Peyer's patch (tissue), 4 donors: ENCODE results near the gene PCDHGC3. TPM values are rescaled to one million over a fixed set of nuclear protein-coding genes. Genes with fewer than 3 reads are reported as not detected.
"Not testable (repeated sequence)": the region's sequence is repeated elsewhere in the genome, so short reads cannot be mapped to it uniquely, and the experiment has no call there.

ENCODE experiments used
- DNase-seq, 3 donors: peaks; one replicate each; pipeline ENCODE4 v3.0.0-alpha.2; 2017 to 2019
- H3K27ac ChIP-seq, 4 donors: fragments of 200-600 bp; sonication (generic); one replicate each; pipeline ENCODE4 v1.5.1; 2016 to 2019
- H3K27me3 ChIP-seq, 2 donors: fragments of 200-600 bp; sonication (generic); one replicate each; pipeline ENCODE4 v1.5.1; 2019
- H3K36me3 ChIP-seq, 3 donors: fragments of 200-600 bp; sonication (generic); one replicate each; pipeline ENCODE4 v1.5.1; 2016 to 2019
- H3K4me1 ChIP-seq, 4 donors: fragments of 200-600 bp; sonication (generic); one replicate each; pipeline ENCODE4 v1.5.1; 2016 to 2019
- H3K4me3 ChIP-seq, 4 donors: fragments of 200-600 bp; sonication (generic); 1 replicate in 3 of 4; 2 replicates in 1 of 4; pipeline ENCODE4 v1.5.1; 2016 to 2019; ENCODE audit warnings: mild to moderate bottlenecking in 1 of 4
- H3K9me3 ChIP-seq, 4 donors: fragments of 200-600 bp; sonication (generic); one replicate each; pipeline ENCODE4 v1.5.1; 2016 to 2019; ENCODE audit warnings: mild to moderate bottlenecking in 1 of 4
- CTCF ChIP-seq, 6 experiments: fragments of 450-650 bp in 4 of 6; fragments of 200-600 bp in 2 of 6; sonication (generic) in 1 of 6; IDR thresholded peaks; one replicate each; pipeline ENCODE4 v1.5.1; 2017 to 2019; ENCODE audit warnings: antibody characterized with exemption in 6 of 6, mild to moderate bottlenecking in 3 of 6, moderate library complexity in 1 of 6
- POLR2A ChIP-seq, 2 donors: fragments of 450-650 bp; IDR thresholded peaks; one replicate each; pipeline ENCODE4 v1.5.1; 2017; ENCODE audit warnings: antibody characterized with exemption in 2 of 2, mild to moderate bottlenecking in 2 of 2, moderate library complexity in 2 of 2
- total RNA-seq, 4 donors: library from RNA; depleted of rRNA; stranded (reverse); fragments of >200 nt; gene quantifications; one replicate each; pipeline ENCODE4 v1.1.0, GENCODE V29; 2016

The PCDHGC3 gene
- 10 to 100 TPM; 10.2 to 29.7 (median 16.7) TPM for total RNA-seq

- TF ChIP-seq POLR2A (IDR thresholded peaks at IDR 0.05): peak in 1 of 2 donors; percentile 46
- peak in 5 of 6 experiments; percentile 11 to 39 (median 22) for TF ChIP-seq CTCF (IDR thresholded peaks at IDR 0.05)
- Histone ChIP-seq H3K4me3 (peak within 1 kb of the TSS; percentile 47 to 65 (median 54)), H3K27ac (peak within 1 kb of the TSS; percentile 56 to 79 (median 70)), H3K4me1 (peaks cover 0 to 23% (median 5%) of the 10 kb centered on the region in 4 donors), H3K36me3 (no peaks in the 10 kb centered on the region), H3K27me3 (no peaks in the 10 kb centered on the region), H3K9me3 (no peaks in the 10 kb centered on the region)
- DNase-seq: peak; percentile 70 to 91 (median 82)
These were observed at the start of gene PCDHGC3 for GRCh38 chr5:141475625-141476131. PCDHGC3 (plus strand) TSS chr5:141475966; CDS start chr5:141476117, 151 bp downstream.

- H3K9me3 ChIP-seq: peaks cover 0 to 84% (median 11%) of the 10 kb centered on the region in 4 donors
- no peak for TF ChIP-seq POLR2A (IDR thresholded peaks at IDR 0.05)
These were observed 47.9 kb upstream of the PCDHGC3 start for GRCh38 chr5:141427783-141428426.

GRCh38 chr5:141430332-141431113 lies 45.2 kb upstream of the PCDHGC3 start, which contains the start of gene PCDHGA12:
PCDHGA12 (plus strand) TSS chr5:141430507; CDS start chr5:141430760, 253 bp downstream.
- peak in 1 of 3 donors; percentile 40 for DNase-seq
- Histone ChIP-seq H3K27me3 (no peaks in the 10 kb centered on the region), H3K27ac (no peak within 1 kb of the TSS), H3K36me3 (no peaks in the 10 kb centered on the region), H3K9me3 (peaks cover 0 to 84% (median 9%) of the 10 kb centered on the region in 4 donors), H3K4me3 (peak within 1 kb of the TSS in 3 of 4 donors; percentile 16 to 23 (median 21)), H3K4me1 (no peaks in the 10 kb centered on the region)
- TF ChIP-seq CTCF (IDR thresholded peaks at IDR 0.05) (peak in 5 of 6 experiments; percentile 9 to 23 (median 11)), POLR2A (IDR thresholded peaks at IDR 0.05) (no peak)

More at GRCh38 chr5:141427783-141428426, 47.9 kb upstream of the PCDHGC3 start:
- Histone ChIP-seq H3K4me3 (no peak overlapping the region), H3K4me1 (no peaks in the 10 kb centered on the region), H3K36me3 (no peaks in the 10 kb centered on the region), H3K27ac (no peak overlapping the region), H3K27me3 (no peaks in the 10 kb centered on the region)
- no peak for DNase-seq

- Histone ChIP-seq H3K27ac (no peak overlapping the region), H3K36me3 (no peaks in the 10 kb centered on the region), H3K4me1 (no peaks in the 10 kb centered on the region), H3K27me3 (no peaks in the 10 kb centered on the region), H3K4me3 (peak overlapping the region in 2 of 4 donors; percentile 21 to 23), H3K9me3 (peaks cover 0 to 79% (median 9%) of the 10 kb centered on the region in 4 donors)
- TF ChIP-seq POLR2A (IDR thresholded peaks at IDR 0.05): no peak
- no peak for TF ChIP-seq CTCF (IDR thresholded peaks at IDR 0.05)
- DNase-seq: no peak
These were observed 44.5 kb upstream of the PCDHGC3 start for GRCh38 chr5:141431286-141431685.

GRCh38 chr5:141432308-141432707 lies 43.5 kb upstream of the PCDHGC3 start:
- DNase-seq, H3K27ac ChIP-seq, H3K36me3 ChIP-seq, H3K27me3 ChIP-seq, H3K4me3 ChIP-seq, H3K4me1 ChIP-seq: not testable (repeated sequence)
- peaks cover 0 to 68% (median 9%) of the 10 kb centered on the region in 4 donors for H3K9me3 ChIP-seq

GRCh38 chr5:141432726-141433125 lies 43.0 kb upstream of the PCDHGC3 start:
- H3K9me3 ChIP-seq: peaks cover 0 to 64% (median 7%) of the 10 kb centered on the region in 4 donors
- not testable (repeated sequence) for H3K36me3 ChIP-seq, DNase-seq, H3K4me3 ChIP-seq, H3K4me1 ChIP-seq, H3K27ac ChIP-seq, H3K27me3 ChIP-seq

- no peak for DNase-seq
- TF ChIP-seq CTCF (IDR thresholded peaks at IDR 0.05) (no peak), POLR2A (IDR thresholded peaks at IDR 0.05) (no peak)
- Histone ChIP-seq H3K36me3 (no peaks in the 10 kb centered on the region), H3K9me3 (peaks cover 0 to 54% (median 3%) of the 10 kb centered on the region in 4 donors), H3K4me1 (no peaks in the 10 kb centered on the region), H3K27me3 (no peaks in the 10 kb centered on the region), H3K4me3 (no peak overlapping the region), H3K27ac (no peak overlapping the region)
These were observed 41.8 kb upstream of the PCDHGC3 start for GRCh38 chr5:141434006-141434405.
